HuH-7 (cell line): ENCODE results near the gene ITPR1.
"Not testable (repeated sequence)": the region's sequence is repeated elsewhere in the genome, so short reads cannot be mapped to it uniquely, and the experiment has no call there.

ENCODE experiments used
- DNase-seq: peaks from one replicate; pipeline ENCODE4 v3.0.0; 2011; ENCODE audit warnings: low spot score

The ITPR1 gene

DNA sequence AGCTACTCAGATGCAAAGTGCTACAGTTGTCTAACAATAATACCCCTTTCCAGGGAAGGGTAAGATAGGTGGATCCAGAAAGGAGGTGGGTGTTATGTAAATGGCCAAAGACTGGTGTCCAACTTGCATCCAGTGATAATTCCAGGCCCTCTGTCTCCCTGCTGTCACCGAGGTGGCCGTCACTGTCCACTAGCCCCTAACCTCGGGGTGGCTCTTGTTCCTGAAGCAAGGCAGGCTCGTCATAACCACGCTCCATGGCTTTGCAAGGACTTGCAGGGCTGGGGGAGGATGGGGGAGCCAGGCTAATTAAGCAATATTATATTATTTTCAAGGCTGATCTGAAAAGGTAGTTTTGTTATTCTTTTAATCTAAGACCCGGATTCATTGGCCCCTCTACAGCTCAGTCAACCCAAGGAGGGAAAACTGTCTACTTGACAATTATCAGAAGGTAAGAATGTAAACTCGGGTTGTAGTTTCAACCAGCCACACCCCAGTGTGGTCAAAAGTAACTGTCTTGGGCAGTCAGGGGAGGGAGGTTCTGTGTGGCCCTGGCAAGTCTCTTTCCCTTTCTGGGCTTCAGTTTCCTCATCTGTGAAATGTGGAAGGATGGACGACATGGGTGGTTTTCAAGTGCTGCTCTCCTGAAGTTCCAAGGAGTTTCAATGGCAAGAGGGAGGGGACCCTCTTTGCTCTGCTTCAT lies 266.0 kb downstream of the ITPR1 start:
- no peak for DNase-seq

DNA sequence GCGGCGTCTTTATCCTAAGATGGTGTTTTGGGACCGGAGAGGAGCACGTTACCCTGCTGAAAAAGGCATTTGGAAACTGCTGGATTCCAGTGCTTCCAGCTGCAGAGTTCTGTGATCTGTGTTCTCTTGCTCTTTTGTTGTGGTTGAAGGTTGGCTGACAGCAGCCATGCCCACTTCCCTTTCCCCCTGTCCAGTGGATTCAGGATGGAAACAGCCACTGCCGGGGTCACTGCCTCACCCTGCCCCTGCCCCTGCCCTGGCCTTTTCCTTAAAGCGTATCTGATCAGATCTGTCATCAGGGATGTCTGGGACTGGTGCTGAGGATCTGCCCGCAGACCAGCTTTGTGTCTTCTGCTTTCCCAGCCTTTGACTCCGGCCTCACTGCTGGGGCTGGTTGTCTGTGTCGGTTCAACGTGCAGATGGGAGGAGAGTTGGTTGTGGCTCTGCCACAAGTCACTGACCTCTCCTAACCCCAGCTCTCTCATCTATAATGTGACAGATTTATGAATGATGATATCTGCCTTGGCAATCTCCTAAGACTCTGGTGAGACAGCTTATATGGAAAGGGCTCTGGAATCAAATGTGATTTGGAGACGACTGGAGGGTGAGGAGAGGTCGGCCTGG lies 266.7 kb downstream of the ITPR1 start:
- no peak for DNase-seq

DNA sequence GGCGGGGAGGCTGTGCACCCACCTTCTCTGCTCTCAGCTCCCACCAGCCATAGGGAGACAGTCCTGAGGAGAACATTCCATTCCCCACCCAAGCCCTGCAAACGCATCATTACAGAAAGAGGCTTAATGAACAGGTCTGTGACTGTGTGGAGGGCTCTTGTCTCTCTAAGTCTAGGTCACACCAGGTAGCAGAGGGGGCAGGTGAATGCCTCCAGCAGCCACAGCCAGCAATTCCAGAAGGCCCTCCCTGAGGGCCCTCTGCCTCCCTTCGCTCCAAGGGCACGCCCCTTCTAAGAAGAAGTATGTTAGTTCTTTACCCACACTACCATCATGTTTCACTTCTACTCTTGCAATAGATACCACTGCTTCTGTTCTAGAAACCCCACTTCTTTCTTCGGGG lies 268.6 kb downstream of the ITPR1 start:
- DNase-seq = no peak

DNA sequence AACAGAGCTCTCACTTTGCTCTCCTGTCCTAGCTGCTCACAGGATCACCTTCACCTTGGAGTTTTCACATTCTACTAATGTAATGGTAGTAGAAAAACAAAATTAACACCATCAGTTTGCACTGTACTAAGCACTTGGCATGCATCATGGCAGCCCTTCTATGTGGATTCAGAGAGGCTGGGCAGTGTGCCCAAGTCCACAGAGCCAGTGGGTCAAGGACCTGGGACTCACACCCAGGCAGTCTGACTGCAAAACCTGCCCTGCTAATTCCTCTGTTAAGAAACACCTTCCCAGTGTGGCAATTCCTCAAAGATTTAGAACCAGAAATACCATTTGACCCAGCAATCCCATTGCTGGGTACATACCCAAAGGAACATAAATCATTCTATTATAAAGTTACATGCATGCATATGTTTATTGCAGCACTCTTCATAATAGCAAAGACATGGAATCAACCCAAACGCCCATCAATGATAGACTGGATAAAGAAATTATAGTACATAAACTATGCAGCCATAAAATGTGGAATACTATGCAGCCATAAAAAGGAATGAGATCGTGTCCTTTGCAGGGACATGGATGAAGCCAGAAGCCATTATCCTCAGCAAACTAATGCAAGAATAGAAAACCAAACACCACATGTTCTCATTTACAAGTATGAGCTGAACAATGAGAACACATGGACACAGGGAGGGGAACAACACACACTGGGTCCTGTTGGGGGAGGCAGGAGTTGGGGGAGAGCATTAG lies 269.5 kb downstream of the ITPR1 start:
- not testable (repeated sequence) for DNase-seq

DNA sequence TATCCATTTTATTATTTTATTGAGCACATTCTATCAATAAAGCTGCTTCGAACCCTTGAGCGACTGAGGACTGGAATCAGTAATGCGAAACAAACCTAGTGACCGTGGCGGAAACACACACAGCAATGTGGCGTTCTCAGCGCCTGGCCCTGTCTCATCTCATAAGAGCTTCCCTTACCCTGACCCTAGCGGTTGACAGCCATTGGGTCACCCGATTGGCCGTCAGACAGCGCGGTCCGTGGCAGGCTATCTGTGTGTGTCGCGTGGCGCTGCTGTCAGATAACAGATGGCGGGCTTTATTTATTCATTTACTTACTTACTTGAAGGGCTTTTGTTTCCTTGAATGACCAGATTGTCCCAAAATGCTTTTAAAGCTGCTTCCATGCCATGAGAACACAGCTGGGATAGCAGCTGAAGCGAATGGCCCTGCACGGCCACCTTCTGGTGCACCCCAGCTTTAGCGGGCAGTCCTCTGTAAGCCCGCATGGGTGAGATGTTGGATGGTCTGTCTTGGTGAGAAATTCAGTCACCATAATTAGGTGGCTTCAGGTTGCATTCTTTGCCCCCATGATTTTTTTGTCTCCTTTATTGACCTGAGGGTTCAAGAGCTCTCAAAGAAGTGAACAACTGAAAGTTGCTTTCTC lies 270.6 kb downstream of the ITPR1 start:
- DNase-seq = no peak

DNA sequence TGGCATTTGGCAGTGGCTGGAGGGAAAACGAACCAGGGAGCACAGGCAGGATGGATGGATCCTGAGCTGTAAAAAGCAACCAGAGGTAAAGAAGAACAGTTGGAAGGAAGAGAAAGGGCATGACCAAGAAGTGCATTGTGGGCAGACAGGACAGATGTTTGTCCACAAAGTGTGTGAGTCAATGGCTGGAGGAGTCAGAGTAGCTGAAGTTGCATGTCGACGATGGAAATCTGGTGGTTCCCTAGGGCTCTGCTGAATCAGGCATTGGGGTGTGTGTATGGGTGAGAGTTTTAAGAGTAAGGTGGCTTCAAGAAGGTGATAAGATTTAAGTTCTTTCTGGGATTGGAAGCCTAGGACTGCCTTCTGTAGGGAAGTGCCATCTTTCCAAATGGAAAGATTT lies 272.1 kb downstream of the ITPR1 start:
- DNase-seq = no peak

DNA sequence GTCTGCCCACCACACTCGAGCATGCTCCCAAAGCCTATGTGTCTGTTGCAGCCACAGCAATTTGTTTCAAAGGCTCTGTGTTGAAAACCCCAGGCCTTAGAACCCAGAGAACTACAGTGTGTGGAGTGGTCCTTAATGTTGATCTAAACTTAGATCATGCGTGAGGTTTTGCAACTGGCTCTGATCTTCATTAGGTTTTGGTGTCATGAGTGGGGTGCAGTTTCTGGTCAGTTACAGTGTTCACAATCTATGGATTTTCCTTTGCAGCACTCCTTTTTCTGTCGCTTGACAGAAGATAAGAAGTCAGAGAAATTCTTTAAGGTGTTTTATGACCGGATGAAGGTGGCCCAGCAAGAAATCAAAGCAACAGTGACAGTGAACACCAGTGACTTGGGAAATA lies 273.1 kb downstream of the ITPR1 start:
- no peak for DNase-seq

DNA sequence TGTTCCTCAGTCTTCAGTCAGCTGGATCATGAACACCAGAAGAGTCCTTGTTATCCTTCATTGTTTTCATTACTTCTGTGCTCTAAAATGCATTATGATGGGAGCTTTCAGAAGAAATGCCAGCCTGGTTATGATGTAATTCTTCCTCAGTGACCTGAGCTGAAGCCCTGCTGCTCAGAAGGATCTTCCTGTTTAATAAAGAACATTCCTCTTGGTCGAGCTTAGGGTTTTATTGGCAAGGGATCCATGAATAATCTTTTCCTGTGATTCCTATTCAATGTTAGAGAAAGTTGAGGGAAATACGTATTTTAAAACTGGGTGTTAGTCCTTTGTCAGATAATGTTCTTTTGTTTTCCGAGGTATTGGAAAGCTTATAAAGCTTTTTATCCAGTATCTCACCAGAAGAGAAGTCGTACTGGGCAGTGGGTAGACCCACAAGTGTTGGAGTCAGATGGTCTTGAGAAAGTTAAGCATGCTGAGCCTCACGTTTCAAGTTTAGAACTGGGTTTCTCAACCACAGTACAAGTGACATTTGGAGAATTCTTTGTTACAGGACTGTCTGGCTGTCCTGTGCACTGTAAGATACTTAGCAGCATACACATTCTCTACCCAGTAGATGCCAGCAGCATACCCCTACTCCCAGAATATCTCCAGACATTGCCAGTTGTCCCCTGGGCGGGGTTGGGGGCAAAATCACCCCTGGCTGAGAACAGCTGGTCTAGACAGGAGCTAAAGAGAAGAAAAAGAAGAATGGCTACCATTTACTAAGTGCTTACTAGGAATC lies 273.8 kb downstream of the ITPR1 start:
- DNase-seq = no peak

DNA sequence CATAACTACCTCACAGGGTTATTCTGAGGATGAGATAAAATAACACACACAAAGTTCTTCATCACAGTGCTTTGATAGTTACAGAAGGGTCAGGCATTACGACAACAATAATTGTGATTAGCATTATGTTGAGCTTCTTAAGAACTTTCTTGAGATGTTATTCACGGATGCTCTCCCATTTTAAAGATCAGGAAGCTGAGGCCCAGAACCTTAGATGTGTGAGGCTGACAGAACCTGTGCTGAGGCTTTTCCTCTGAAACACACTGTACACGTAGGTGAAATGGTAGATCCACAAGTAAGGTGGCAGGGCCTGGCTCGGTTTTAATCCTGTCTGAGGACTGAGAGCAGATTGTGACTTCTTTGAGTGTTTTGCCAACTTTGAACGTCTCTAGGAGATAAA lies 274.9 kb downstream of the ITPR1 start:
- DNase-seq = no peak

DNA sequence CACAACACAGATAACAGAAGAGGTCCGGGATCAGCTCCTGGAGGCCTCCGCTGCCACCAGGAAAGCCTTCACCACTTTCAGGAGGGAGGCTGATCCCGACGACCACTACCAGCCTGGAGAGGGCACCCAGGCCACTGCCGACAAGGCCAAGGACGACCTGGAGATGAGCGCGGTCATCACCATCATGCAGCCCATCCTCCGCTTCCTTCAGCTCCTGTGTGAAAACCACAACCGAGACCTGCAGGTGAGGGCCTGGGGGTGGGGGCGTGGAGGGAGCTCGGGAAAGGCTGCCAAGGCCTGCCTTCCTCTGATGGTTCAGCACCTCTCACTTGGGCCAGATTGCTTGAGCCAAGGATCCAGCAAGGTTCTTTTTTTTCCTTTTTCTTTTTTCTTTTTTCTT lies 275.4 kb downstream of the ITPR1 start:
- no peak for DNase-seq

DNA sequence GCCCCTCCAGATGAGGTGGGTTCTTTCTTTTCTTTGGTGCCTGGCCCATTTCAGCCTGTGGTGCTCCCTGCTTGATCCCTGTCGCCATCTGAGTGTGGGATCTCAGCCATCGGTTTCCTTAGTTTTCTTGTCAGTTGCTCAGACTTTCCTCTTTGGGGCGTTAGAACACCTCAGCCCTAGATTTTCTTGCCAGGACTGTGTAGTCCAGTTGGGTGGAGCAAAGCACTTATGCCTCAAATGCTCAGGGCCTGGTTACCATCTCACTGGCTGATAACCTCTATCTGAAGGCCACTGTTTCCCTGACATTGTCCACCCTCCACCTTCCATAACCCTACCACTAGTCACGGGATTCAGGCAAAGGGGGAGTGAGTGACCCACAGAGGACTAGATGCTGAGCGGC lies 277.4 kb downstream of the ITPR1 start:
- DNase-seq = no peak

DNA sequence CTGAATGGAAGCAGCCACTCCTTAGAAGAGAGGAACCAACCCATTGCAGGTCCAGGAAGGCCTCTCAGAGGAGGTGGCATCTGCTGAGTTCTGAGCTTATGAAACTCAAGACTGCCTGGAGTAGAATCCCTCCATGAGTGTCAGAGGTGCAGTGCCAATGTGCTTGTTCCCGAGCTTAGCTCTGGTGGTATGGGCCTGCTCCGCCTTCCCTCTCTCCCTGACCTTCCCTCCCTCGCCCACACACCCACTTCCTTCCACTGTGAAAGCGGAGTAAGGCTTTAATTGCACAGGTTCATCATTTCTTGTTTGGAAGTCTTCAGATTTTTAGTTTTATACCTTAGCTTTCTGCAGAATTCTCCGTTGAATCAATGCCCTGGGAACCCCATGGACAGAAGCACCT lies 278.1 kb downstream of the ITPR1 start:
- DNase-seq = no peak

DNA sequence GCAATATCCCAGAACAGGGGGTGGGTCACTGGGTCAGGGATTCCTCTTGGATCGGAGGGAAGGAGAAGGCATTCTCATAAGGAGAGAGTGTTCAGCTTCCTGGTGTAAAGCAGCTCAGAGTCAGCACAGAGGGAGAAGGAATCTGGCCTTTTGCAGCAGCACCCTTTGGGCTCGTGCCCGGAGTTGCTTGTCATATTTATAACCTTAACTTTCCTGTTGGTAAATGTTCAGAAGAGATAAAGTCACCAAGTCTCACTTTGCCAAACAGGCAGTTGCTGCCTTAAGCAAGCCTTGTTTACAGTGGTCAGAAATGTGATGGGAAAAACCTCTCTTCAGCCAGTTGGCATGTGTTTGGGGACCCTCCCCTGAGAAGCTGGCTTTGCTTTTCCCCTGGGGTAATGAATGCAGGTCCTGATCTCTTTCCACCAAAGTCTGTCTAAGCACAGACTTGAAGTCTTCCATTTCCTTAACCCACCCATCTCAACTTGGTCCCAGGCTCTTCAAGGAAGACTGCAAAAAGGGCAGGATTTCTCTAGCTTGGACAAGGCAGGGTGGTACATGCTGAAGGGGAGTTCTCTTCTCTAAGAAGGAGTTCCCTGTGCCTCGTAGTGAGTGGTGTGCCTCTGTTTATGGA lies 279.1 kb downstream of the ITPR1 start:
- DNase-seq = no peak

DNA sequence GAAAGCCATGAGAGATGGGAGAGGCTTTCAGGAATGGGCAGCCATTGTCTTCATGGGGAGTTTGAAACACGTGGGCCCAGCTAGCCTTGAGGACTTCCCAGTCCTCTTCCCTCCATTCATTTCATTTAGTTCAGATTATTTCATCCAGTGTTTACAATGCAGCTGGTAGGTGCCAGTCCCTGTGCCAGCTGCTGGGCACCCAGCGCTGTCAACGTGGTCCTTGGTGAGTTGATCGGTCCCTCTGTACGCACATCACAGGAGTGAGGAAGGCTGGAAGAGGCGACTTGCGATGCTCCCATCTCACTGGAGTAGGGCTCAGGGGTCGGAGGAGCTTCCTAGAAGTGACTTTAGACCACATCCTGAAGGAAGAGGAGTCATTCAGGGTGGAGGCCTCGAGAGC lies 279.7 kb downstream of the ITPR1 start:
- no peak for DNase-seq

DNA sequence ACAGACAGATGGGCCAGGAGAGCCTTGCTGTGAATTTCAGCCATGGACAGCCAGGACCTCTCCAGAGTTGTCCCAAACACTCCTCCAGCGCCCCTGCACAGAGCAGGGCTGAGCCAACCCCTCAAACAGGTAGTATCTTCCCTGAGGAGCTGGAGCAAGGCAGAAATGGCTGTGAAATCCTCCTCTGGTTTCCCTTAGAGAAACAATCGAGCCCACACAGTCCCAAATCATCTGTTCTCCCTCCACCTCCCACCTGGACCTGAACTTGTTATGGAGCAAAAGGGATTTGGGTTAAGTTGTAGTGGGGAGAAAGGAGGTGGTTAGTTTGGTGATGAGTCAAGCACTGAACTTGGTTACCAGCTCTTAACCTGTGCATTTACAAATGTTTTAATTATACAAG lies 280.4 kb downstream of the ITPR1 start:
- DNase-seq = no peak

DNA sequence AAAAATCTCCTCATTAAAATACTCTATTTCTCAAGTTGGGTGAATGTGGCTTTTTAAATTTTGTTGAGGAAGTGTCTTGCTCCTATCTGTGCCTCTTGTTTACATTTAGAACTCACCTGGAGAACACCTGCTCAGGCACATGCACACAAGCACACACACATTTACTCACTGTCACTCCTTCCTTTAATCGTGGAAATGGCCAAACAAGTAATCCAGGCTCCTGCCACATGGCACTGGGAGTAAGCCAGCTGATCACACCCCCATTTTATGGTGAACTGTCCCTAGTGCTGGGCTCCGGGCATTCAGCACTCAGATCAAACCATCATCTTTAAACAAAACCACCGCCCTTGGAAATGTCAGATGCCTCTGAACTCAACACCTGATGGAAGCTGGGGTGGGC lies 281.4 kb downstream of the ITPR1 start:
- no peak for DNase-seq

DNA sequence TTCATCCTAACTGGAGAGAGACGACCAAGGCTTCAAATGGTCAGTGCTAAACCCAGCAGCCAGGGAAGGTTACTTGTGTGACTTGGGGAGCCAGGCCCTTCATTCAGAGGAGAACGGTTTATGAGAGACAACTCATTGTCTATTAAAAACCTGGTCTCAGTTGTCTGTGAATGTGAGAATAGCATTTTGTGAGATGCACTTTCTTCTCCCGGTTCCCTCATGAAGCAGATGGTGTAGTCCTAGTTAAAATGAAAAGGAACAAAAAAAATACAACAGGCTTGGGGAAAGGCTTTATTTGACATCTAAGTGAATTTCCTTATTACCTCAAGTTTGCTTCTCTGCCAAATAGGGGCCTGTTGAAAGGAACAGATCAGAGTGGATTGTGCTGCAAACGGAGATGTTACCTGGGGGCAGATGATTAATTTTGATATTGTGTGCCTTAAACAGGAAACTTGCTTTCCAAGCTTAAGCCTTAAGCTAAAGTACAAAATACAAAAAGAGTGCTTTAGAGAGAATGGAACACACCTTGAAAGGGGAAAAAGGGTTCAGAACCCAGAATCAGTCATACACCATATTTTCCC lies 283.3 kb downstream of the ITPR1 start:
- DNase-seq = no peak

DNA sequence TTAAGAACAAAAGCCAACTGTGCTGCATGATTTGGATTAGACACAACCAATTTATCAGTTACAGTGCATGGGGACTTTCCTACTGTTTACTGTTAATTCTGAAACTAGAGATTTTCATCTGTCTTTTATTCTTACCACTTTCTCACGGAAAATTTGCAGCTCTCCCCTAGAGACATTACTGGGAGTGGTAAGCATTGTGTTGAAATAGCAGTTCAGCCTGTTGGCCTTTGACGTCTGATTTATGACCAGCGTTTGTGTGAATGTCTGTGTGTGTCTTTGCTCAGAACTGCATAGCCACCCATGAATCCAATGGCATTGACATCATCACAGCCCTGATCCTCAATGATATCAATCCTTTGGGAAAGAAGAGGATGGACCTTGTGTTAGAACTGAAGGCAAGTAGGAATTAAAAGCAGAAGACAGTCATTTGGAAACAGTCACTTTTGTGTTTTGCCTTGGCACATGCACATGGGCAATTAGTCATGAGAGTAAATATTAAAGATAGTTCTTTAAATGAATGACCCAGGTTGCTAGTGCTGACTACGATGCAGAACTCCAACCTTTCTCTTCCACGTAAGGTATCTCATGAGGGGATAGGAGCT lies 283.9 kb downstream of the ITPR1 start:
- peak; percentile 90 for DNase-seq

DNA sequence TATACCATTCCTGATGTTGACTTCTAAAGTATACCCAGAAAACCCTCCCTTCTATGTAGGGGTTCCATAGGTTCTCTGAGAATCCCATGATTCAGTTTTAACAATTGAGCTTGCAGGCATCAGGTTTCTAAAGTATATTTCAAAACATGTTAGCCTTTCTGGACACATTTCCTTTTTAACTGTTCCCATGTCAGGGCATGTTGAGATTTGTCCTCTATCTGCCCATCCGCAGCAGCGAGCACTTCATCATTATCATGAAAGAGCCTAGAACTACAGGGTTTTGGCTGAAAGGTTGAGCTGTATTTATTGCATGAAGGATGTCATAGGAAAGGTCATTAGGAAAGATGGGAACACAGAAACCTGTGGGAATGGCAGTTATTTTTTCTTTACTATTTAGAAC lies 285.0 kb downstream of the ITPR1 start:
- no peak for DNase-seq

DNA sequence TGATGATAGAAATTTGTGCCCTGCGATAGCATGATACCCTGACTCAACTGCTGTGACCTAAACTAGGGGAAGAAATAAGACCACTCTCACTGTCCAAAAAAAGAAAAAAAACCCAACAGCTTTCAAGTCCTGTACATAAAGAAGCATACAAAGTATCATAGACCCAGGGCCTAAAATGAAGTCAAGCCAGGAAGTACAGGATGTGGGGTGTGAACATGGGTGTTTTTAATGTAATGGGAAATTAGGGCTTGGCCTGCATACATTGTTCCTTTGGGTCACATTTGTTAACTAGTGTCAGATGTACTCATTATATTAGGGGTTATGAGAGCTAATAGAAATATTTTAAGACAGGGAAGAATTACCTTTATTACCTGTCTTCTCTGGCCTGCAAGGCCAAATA lies 285.6 kb downstream of the ITPR1 start:
- no peak for DNase-seq

DNA sequence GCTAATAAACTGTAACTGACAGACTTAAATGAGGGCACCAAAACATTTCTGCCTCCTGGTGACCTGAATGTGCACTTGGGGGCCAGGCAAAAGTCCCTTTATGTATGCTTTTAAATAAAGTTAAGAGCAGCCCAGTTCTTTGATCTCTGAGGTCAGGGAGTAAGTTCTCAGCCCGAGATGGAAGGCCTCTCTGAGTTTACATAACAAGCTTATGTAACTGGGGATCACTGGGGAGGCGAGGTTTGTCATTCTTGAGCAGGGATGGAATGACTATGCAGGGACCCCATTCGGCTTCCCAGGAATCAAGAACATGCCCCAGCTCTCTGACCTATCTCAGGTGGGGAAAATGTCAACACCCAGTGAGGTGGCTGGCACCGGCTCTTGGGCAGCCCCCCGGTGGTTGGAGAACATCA lies 287.4 kb downstream of the ITPR1 start:
- DNase-seq = no peak
